Caco-2 (cell line): ENCODE results near the gene TMEM59L. TPM values are rescaled to one million over a fixed set of nuclear protein-coding genes. Genes with fewer than 3 reads are reported as not detected.
"Not testable (repeated sequence)": the region's sequence is repeated elsewhere in the genome, so short reads cannot be mapped to it uniquely, and the experiment has no call there.

ENCODE experiments used
- BruUV-seq: library from RNA; stranded (reverse); fragments of 400-500 nt; replicated peaks from 2 replicates; lab custom pipeline; 2021; lab: Mats Ljungman, UMichigan
- CTCF ChIA-PET: fragments of 300-600 bp; sonication (Branson Sonifier 250); formaldehyde crosslinking; loops from one replicate; lab custom pipeline; 2022; ENCODE audit warnings: antibody characterized with exemption; lab: Charles Lee
- POLR2A ChIA-PET: fragments of 300-600 bp; sonication (Branson Sonifier 250); formaldehyde crosslinking; loops from one replicate; lab custom pipeline; 2022; ENCODE audit warnings: antibody characterized with exemption; lab: Charles Lee
- DNase-seq, 2 experiments: peaks; one replicate each; pipeline versions ENCODE4 v3.0.0 to v3.0.0-alpha.2; 2020 to 2022
- H3K27me3 ChIP-seq: replicated peaks from 2 replicates; pipeline ENCODE4 v1.6.0; 2011; ENCODE audit warnings: low read length; ENCODE audit not compliant: control insufficient read depth, insufficient read depth
- H3K36me3 ChIP-seq: 2 replicates; pipeline ENCODE4 v1.5.1; 2011; ENCODE audit warnings: low read length; ENCODE audit not compliant: control insufficient read depth, insufficient read depth
- H3K4me1 ChIP-seq: fragments of 250-450 bp; sonication (Bioruptor Pico); 2 replicates; pipeline ENCODE4 v1.5.1; 2020; ENCODE audit warnings: mild to moderate bottlenecking
- H3K4me3 ChIP-seq: 2 replicates; pipeline ENCODE4 v1.5.1; 2011; ENCODE audit warnings: low read depth, mild to moderate bottlenecking, control low read depth, low read length
- H3K9me3 ChIP-seq: fragments of 250-450 bp; sonication (Bioruptor Pico); 2 replicates; pipeline ENCODE4 v1.5.1; 2020; ENCODE audit warnings: mild to moderate bottlenecking, moderate library complexity
- H3K27ac Mint-ChIP-seq: one replicate; pipeline ENCODE4 v1.8.0; 2022; ENCODE audit warnings: mixed read lengths; ENCODE audit not compliant: unreplicated experiment
- H3K27me3 Mint-ChIP-seq: one replicate; pipeline ENCODE4 v1.8.0; 2022; ENCODE audit warnings: mixed read lengths; ENCODE audit not compliant: insufficient read depth, unreplicated experiment
- H3K36me3 Mint-ChIP-seq: one replicate; pipeline ENCODE4 v1.8.0; 2022; ENCODE audit warnings: mild to moderate bottlenecking, mixed read lengths; ENCODE audit not compliant: insufficient read depth, unreplicated experiment
- H3K4me1 Mint-ChIP-seq: one replicate; pipeline ENCODE4 v1.8.0; 2022; ENCODE audit warnings: low read depth, mixed read lengths; ENCODE audit not compliant: unreplicated experiment
- H3K4me3 Mint-ChIP-seq: one replicate; pipeline ENCODE4 v1.8.0; 2022; ENCODE audit warnings: mild to moderate bottlenecking, moderate library complexity, mixed read lengths; ENCODE audit not compliant: unreplicated experiment
- H3K9me3 Mint-ChIP-seq: one replicate; pipeline ENCODE4 v1.8.0; 2022; ENCODE audit warnings: mixed read lengths; ENCODE audit not compliant: unreplicated experiment
- intact Hi-C: fragments of 100-400 bp; cut with micrococcal nuclease; formaldehyde crosslinking; loops from one replicate; pipeline ENCODE4 v1.10.0; 2022; ENCODE audit not compliant: unreplicated experiment
- total RNA-seq: library from RNA; stranded (reverse); gene quantifications from 2 replicates; pipeline ENCODE4 v1.2.3, GENCODE V29; 2022
- TF ChIP-seq, protein P1 (sequence below), 2 experiments: fragments of 200-600 bp in 1 of 2; IDR thresholded peaks; 1 replicate in 1 of 2; 2 replicates in 1 of 2; pipeline versions ENCODE4 v1.5.1 to v1.8.0; 2011 to 2022; ENCODE audit warnings: antibody characterized with exemption in 1 of 2, control low read depth in 1 of 2, inconsistent platforms in 1 of 2, low read depth in 1 of 2, low read length in 1 of 2, mild to moderate bottlenecking in 1 of 2, moderate library complexity in 1 of 2; ENCODE audit not compliant: insufficient read depth in 1 of 2, severe bottlenecking in 1 of 2, unreplicated experiment in 1 of 2

Gene TMEM59L
- total RNA-seq, 1 experiment from 2014 or later, result 0.25 TPM

DNA sequence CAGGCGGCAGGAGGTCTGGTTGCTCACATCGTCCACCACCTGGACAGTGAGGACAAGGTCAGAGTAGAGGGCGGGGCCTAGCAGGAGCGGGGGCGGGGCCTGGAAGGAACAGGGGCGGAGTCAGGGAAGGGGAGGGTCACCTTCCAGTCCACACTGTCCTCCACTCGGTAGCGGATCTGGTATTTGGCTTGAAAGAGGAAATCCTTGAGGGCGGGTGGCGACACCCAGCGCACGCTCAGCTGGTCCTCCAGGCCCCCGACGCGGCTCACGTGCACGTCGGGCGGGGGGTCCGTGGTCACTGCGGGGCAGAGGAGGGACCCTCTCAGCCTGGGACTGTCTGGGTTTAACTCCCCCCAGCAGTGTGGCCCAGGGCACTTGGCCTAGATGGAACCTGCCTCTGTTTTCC is 15.9 kb upstream of the TMEM59L start:
- H3K36me3 ChIP-seq, result no peaks in the 10 kb centered on the region

DNA sequence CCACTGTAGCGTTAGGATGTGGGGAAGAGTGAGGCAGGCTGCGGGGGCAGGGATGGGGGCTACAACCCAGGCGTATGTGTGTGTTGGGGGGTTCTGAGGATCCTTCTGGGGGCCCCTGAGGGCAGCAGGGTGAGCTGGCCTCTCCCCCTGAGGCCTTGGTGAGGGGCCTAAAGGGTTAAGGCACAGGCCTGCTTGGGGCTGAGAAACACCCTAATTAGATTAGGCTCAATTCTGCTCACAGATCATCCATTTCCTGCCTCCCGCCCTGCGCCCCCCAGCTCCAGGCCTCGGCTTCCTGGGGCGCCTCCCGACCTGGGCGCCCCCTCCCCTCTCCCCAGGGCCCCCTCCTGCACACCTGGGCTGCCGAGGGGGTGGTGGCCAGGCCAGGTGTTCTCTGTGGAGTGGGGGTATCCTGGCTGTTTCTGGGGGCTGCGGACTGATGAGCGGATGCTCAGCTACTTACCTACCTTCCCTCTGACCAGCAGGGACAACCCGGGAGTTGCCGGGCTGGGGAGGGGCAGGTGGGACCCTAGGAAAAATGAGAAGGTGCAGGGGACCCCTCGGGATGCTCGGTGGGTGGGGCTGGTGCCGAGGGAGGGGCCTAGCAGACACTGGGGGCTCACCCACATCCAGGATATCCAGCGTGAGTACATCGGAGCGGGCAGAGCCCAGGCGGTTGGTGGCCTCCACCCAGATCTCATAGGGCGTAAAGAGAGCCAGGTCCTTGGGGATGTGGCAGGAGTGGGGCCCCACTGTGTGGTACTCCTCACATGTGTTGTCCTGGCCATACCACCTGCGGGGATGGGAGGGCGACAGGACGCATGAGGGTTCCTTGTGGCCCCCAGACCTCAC is 14.6 kb upstream of the TMEM59L start:
- Mint-ChIP-seq H3K27me3 (peaks cover 2% of the 10 kb centered on the region), H3K4me3 (no peak overlapping the region), H3K4me1 (peaks cover 10% of the 10 kb centered on the region), H3K36me3 (peaks cover 10% of the 10 kb centered on the region), H3K9me3 (no peaks in the 10 kb centered on the region), H3K27ac (no peak overlapping the region)
- ChIA-PET POLR2A (no interaction called here), CTCF (interaction anchor here (0.5 kb wide), 1 partner anchor 9 kb away, joined by 3 read pairs; no protein-coding TSS in a partner anchor)
- Histone ChIP-seq H3K27me3 (no peaks in the 10 kb centered on the region), H3K36me3 (no peaks in the 10 kb centered on the region), H3K4me3 (no peak overlapping the region), H3K4me1 (peaks cover 4% of the 10 kb centered on the region; the same call in 1 of the 2 replicates), H3K9me3 (no peaks in the 10 kb centered on the region)
- no TSS peak for BruUV-seq
- TF ChIP-seq, protein P1, sequence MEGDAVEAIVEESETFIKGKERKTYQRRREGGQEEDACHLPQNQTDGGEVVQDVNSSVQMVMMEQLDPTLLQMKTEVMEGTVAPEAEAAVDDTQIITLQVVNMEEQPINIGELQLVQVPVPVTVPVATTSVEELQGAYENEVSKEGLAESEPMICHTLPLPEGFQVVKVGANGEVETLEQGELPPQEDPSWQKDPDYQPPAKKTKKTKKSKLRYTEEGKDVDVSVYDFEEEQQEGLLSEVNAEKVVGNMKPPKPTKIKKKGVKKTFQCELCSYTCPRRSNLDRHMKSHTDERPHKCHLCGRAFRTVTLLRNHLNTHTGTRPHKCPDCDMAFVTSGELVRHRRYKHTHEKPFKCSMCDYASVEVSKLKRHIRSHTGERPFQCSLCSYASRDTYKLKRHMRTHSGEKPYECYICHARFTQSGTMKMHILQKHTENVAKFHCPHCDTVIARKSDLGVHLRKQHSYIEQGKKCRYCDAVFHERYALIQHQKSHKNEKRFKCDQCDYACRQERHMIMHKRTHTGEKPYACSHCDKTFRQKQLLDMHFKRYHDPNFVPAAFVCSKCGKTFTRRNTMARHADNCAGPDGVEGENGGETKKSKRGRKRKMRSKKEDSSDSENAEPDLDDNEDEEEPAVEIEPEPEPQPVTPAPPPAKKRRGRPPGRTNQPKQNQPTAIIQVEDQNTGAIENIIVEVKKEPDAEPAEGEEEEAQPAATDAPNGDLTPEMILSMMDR (IDR thresholded peaks at IDR 0.05; ENCODE audit: insufficient read depth in 1 of 2, low read depth in 1 of 2, low read length in 1 of 2, severe bottlenecking in 1 of 2, unreplicated experiment in 1 of 2), result no peak
- intact Hi-C loops, result no loop called here
- DNase-seq, result no peak

More for the DNA sequence above, 15.9 kb upstream of the TMEM59L start:
- peak; percentile 60 to 68 for DNase-seq
- H3K4me1 Mint-ChIP-seq, result peaks cover 7% of the 10 kb centered on the region
- H3K9me3 ChIP-seq, result no peaks in the 10 kb centered on the region
- H3K36me3 Mint-ChIP-seq, result peaks cover 10% of the 10 kb centered on the region
- no TSS peak for BruUV-seq
- no peaks in the 10 kb centered on the region for H3K27me3 ChIP-seq
- H3K4me3 Mint-ChIP-seq, result no peak overlapping the region
- H3K9me3 Mint-ChIP-seq, result no peaks in the 10 kb centered on the region
- no peak overlapping the region for H3K4me3 ChIP-seq
- POLR2A ChIA-PET, result no interaction called here
- no peaks in the 10 kb centered on the region for H3K27me3 Mint-ChIP-seq
- H3K27ac Mint-ChIP-seq, result no peak overlapping the region
- intact Hi-C loops, result no loop called here
- peaks cover 4% of the 10 kb centered on the region; the same call in 1 of the 2 replicates for H3K4me1 ChIP-seq
- TF ChIP-seq, protein P1 (IDR thresholded peaks at IDR 0.05; ENCODE audit: insufficient read depth in 1 of 2, low read depth in 1 of 2, low read length in 1 of 2, severe bottlenecking in 1 of 2, unreplicated experiment in 1 of 2), result no peak
- CTCF ChIA-PET, result interaction anchor here (0.7 kb wide), 1 partner anchor 16 kb away, joined by 5 read pairs; the partner anchor contains the start of gene TMEM59L

DNA sequence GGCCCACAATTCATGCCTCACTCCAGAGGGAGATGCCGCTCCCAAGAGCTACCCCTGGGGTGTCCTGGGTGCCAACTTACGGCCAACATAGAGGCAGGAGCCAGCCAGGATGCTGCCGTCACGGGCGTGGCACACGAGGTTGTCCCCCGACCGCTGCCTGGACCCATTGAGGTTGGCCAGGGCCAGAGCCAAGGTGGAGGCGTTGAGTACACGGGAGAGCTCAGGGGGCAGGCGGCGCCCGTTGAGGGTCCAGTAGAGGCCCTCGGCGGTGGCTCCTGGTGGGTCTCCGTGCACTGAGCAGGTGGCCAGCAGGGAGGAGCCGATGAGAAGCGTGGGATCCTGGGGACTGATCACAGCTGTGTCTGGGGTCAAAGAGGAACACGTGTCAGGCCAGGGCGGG is 13.2 kb upstream of the TMEM59L start:
- H3K27ac Mint-ChIP-seq, result no peak overlapping the region
- intact Hi-C loops, result no loop called here

DNA sequence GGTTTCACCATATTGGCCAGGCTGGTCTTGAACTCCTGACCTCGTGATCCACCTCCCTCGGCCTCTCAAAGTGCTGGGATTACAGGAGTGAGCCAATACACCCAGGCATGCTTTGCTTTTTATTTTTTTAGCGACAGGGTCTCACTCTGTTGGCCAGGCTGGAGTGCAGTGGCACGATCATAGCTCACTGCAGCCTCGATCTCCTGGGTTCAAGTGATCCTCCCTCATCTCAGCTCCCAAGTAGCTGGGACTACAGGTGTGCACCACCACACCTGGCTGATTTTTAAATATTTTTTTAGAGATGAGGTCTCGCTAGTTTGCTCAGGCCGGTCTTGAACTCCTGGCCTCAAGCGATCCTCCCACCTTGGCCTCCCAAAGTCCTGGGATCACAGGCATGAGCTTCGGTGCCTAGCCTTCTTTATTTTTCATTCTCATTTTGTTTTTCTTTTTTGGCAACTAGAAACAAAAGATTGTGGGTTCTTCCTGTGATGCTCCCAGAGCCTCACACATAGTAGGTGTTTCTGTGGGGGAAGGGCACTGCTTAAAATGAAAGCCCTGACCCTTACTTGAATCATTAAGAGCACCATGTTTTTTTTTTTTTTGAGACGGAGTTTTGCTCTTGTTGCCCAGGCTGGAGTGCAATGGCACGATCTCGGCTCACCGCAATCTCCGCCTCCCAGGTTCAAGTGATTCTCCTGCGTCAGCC is 11.8 kb upstream of the TMEM59L start:
- CTCF ChIA-PET, intact Hi-C loops, H3K27me3 ChIP-seq, H3K9me3 Mint-ChIP-seq, H3K36me3 Mint-ChIP-seq, H3K4me1 Mint-ChIP-seq, H3K36me3 ChIP-seq, H3K4me3 Mint-ChIP-seq, H3K27ac Mint-ChIP-seq, BruUV-seq, H3K4me1 ChIP-seq, H3K9me3 ChIP-seq, H3K27me3 Mint-ChIP-seq, POLR2A ChIA-PET, H3K4me3 ChIP-seq, DNase-seq: not testable (repeated sequence)

More for the DNA sequence above, 13.2 kb upstream of the TMEM59L start:
- TF ChIP-seq, protein P1 (IDR thresholded peaks at IDR 0.05; ENCODE audit: insufficient read depth in 1 of 2, low read depth in 1 of 2, low read length in 1 of 2, severe bottlenecking in 1 of 2, unreplicated experiment in 1 of 2), result no peak
- Histone ChIP-seq H3K4me1 (peaks cover 4% of the 10 kb centered on the region; the same call in 1 of the 2 replicates), H3K9me3 (no peaks in the 10 kb centered on the region), H3K36me3 (no peaks in the 10 kb centered on the region), H3K27me3 (0 out of 2 replicates have a peak, but pooled peaks cover under 1% of the 10 kb centered on the region), H3K4me3 (no peak overlapping the region)
- H3K27me3 Mint-ChIP-seq, result peaks cover 5% of the 10 kb centered on the region
- no peak for DNase-seq
- POLR2A ChIA-PET, result no interaction called here
- CTCF ChIA-PET, result interaction anchor here (0.5 kb wide), 1 partner anchor 10 kb away, joined by 5 read pairs; no protein-coding TSS in a partner anchor
- no peaks in the 10 kb centered on the region for H3K9me3 Mint-ChIP-seq
- no peak overlapping the region for H3K4me3 Mint-ChIP-seq
- H3K36me3 Mint-ChIP-seq, result peaks cover 7% of the 10 kb centered on the region
- BruUV-seq, result no TSS peak
- H3K4me1 Mint-ChIP-seq, result peaks cover 13% of the 10 kb centered on the region
